HG02870 (cell line): ENCODE results near the gene LTBP1.

Experiments
- ATAC-seq: cut with Tn5 transposase; IDR thresholded peaks from one replicate; pipeline ENCODE4 v1.9.1; 2021; ENCODE audit warnings: mild to moderate bottlenecking, moderate library complexity; ENCODE audit not compliant: unreplicated experiment

LTBP1 gene

GRCh38 chr2:33241581-33241980 lies 294.8 kb downstream of the LTBP1 start:
- no peak for ATAC-seq

- ATAC-seq, result no peak
Observed at GRCh38 chr2:33242845-33243244, 296.1 kb downstream of the LTBP1 start.

GRCh38 chr2:33246432-33246831 lies 299.7 kb downstream of the LTBP1 start:
- ATAC-seq, result no peak

- no peak for ATAC-seq
Observed at GRCh38 chr2:33247365-33247764, 300.6 kb downstream of the LTBP1 start.

- no peak for ATAC-seq
Observed at GRCh38 chr2:33250417-33251029, 303.8 kb downstream of the LTBP1 start.

- no peak for ATAC-seq
Observed at GRCh38 chr2:33256162-33256755, 309.5 kb downstream of the LTBP1 start.

GRCh38 chr2:33258387-33258786 lies 311.6 kb downstream of the LTBP1 start:
- no peak for ATAC-seq

- ATAC-seq, result no peak
Observed at GRCh38 chr2:33262097-33262496, 315.3 kb downstream of the LTBP1 start.

- no peak for ATAC-seq
Observed at GRCh38 chr2:33264766-33265165, 318.0 kb downstream of the LTBP1 start.

- no peak for ATAC-seq
Observed at GRCh38 chr2:33265584-33266338, 319.0 kb downstream of the LTBP1 start.

GRCh38 chr2:33266467-33266866 lies 319.7 kb downstream of the LTBP1 start:
- ATAC-seq, result no peak

GRCh38 chr2:33267043-33267442 lies 320.3 kb downstream of the LTBP1 start:
- ATAC-seq, result no peak

- ATAC-seq, result no peak
Observed at GRCh38 chr2:33267756-33268155, 321.0 kb downstream of the LTBP1 start.

GRCh38 chr2:33268246-33268831 lies 321.6 kb downstream of the LTBP1 start:
- ATAC-seq, result no peak

- ATAC-seq, result peak; percentile 98
Observed at GRCh38 chr2:33272001-33272400, 325.2 kb downstream of the LTBP1 start.

GRCh38 chr2:33273479-33273878 lies 326.7 kb downstream of the LTBP1 start:
- ATAC-seq, result no peak

- no peak for ATAC-seq
Observed at GRCh38 chr2:33274524-33274923, 327.8 kb downstream of the LTBP1 start.

- ATAC-seq, result no peak
Observed at GRCh38 chr2:33275689-33276444, 329.1 kb downstream of the LTBP1 start.

- no peak for ATAC-seq
Observed at GRCh38 chr2:33277002-33277426, 330.3 kb downstream of the LTBP1 start.

- ATAC-seq, result no peak
Observed at GRCh38 chr2:33278245-33278943, 331.6 kb downstream of the LTBP1 start.
